AG09309 (cell line): ENCODE measurements around the gene DNAH3.
"Not testable (repeated sequence)": the region's sequence is repeated elsewhere in the genome, so short reads cannot be mapped to it uniquely, and the experiment has no call there.

Source experiments
- DNase-seq: peaks from one replicate; pipeline ENCODE4 v3.0.0-alpha.2; 2010; ENCODE audit warnings: low read depth
- H3K4me3 ChIP-seq: 2 replicates; pipeline ENCODE4 v1.5.1; 2011; ENCODE audit warnings: mild to moderate bottlenecking, low read depth, low read length, moderate library complexity; ENCODE audit not compliant: control insufficient read depth
- TF ChIP-seq, protein P1 (sequence below): IDR thresholded peaks from 2 replicates; pipeline ENCODE4 v1.5.1; 2011; ENCODE audit warnings: mild to moderate bottlenecking, low read depth, low read length, inconsistent platforms; ENCODE audit not compliant: insufficient read depth, control insufficient read depth; ENCODE audit errors: missing control alignments

The DNAH3 gene

DNA sequence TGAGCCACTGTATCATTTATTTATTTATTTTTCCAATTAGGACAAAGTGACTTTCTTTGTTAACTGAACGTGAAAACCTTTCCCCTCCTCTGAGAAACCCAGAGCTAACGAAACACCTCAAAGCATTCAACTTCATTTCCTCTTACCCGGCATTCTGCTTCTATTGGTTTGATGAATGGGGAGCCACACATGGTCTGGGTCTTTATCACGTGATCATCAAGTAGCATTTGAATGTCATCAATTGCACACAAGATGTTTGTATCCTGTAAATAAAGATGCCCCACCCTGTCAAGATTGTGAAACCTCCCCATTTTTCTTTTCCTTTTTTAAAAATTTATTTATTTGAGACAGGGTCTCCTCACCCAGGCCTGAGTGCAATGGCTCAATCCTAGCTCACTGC is 80.1 kb downstream of the DNAH3 start:
- TF ChIP-seq, protein P1, sequence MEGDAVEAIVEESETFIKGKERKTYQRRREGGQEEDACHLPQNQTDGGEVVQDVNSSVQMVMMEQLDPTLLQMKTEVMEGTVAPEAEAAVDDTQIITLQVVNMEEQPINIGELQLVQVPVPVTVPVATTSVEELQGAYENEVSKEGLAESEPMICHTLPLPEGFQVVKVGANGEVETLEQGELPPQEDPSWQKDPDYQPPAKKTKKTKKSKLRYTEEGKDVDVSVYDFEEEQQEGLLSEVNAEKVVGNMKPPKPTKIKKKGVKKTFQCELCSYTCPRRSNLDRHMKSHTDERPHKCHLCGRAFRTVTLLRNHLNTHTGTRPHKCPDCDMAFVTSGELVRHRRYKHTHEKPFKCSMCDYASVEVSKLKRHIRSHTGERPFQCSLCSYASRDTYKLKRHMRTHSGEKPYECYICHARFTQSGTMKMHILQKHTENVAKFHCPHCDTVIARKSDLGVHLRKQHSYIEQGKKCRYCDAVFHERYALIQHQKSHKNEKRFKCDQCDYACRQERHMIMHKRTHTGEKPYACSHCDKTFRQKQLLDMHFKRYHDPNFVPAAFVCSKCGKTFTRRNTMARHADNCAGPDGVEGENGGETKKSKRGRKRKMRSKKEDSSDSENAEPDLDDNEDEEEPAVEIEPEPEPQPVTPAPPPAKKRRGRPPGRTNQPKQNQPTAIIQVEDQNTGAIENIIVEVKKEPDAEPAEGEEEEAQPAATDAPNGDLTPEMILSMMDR = no peak
- DNase-seq = no peak

DNA sequence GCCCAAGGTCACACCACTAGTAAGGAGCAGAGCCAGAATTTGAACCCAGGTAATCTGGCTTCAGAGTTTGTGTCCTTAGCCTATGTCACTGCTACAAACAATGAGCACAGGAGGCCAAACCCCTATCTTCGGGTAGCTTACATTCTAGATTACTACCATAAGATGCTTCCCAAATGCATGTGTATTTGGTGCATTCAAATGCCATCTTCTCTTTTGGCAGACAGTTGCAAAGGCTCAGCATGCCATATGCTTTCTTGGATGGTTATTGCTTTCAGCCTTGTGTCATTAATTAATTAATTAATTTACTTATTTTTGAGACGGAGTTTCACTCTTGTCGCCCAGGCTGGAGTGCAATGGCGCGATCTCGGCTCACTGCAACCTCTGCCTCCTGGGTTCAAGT is 80.7 kb downstream of the DNAH3 start:
- DNase-seq = no peak
- no peak overlapping the region for H3K4me3 ChIP-seq
- TF ChIP-seq, protein P1 = no peak

More for the DNA sequence above, 80.1 kb downstream of the DNAH3 start:
- no peak overlapping the region for H3K4me3 ChIP-seq

DNA sequence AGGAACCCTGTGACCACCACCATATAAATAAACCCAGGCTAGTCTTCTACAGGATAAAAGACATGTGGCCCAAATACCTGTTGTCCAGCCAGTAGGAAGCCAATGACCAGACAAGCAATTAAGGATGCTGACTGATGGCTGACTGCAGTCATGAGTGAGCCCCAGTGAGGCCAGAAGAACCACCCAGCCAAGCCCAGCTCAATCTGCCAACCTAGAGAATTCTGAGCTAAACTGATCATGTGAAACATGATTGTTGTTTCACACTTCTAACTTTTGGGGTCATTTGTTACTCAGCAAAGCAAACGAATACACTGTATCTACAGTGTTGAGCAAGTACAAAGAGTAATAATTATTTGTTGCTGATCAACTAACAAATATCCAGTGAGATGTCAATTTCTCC is 86.4 kb downstream of the DNAH3 start:
- DNase-seq = no peak
- H3K4me3 ChIP-seq = no peak overlapping the region
- TF ChIP-seq, protein P1 = no peak

DNA sequence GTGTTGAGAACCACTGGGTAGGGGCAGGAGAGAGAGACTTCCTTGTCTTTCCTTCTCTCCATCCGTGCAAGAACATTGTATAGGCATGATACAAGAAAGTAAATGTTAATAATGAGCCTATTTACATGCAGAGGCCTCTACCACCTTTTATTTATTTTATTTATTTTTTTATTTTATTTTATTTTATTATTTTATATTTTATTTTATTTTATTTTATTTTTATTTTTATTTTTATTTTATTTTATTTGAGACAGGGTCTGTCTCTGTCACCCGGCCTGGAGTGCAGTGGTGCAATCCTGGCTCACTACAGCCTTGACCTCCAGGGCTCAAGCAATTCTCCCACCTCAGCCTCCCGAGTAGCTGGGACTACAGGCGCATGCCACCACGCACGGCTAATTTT is 87.3 kb downstream of the DNAH3 start:
- not testable (repeated sequence) for DNase-seq, H3K4me3 ChIP-seq

DNA sequence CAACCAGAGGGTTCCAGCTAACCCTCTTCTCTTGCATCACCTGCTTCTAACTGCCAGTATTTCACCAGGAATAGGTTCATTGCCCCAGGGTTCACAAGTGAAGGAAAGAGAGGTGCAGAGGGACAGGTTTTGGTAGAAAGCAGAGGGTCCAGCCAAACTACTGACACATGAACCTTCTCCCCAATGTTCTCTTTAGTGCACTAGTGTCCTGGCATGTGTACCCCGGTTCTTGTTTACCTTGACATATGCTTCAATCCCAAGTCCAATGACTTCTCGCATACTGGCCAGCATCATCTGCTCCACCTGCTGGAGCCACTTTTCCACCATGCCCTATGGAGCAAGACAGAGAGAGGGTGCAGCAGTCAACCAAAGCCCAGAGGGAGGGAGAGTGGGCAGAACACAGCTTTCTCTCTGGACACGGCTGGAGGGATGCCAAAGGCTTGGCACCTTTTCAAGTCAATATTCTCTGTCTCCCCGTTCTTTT is 90.6 kb downstream of the DNAH3 start:
- no peak for DNase-seq
- no peak overlapping the region for H3K4me3 ChIP-seq
- TF ChIP-seq, protein P1 = no peak

DNA sequence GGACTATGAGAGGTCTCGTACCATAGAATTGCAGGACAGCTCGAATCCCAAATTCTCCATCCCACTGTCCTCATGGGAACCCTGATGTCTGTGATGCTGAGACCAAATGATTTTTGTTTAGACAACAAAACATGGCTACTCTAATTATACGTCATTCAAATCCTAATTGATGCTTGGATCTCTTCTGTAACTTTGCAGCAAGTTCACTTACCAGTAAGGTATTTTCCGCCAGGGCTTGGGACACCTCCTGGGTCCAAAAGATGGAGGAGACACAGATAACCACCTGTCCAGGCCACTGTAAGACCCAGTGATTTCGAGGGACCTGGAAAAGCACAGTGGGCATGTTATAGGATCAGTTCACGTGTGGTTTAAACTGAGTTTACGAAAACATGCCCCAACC is 92.8 kb downstream of the DNAH3 start:
- TF ChIP-seq, protein P1 = no peak
- no peak overlapping the region for H3K4me3 ChIP-seq
- no peak for DNase-seq

- no peak overlapping the region for H3K4me3 ChIP-seq
- DNase-seq = no peak
- TF ChIP-seq, protein P1 = no peak
These were observed 94.2 kb downstream of the DNAH3 start for GRCh38 chr16:21056396-21056795.

GRCh38 chr16:21055738-21056137 is 94.9 kb downstream of the DNAH3 start:
- not testable (repeated sequence) for DNase-seq, H3K4me3 ChIP-seq
